ENCODE measurements around the gene INPPL1.
"Not testable (repeated sequence)": the region's sequence is repeated elsewhere in the genome, so short reads cannot be mapped to it uniquely, and the experiment has no call there.

Gene INPPL1, protein sequence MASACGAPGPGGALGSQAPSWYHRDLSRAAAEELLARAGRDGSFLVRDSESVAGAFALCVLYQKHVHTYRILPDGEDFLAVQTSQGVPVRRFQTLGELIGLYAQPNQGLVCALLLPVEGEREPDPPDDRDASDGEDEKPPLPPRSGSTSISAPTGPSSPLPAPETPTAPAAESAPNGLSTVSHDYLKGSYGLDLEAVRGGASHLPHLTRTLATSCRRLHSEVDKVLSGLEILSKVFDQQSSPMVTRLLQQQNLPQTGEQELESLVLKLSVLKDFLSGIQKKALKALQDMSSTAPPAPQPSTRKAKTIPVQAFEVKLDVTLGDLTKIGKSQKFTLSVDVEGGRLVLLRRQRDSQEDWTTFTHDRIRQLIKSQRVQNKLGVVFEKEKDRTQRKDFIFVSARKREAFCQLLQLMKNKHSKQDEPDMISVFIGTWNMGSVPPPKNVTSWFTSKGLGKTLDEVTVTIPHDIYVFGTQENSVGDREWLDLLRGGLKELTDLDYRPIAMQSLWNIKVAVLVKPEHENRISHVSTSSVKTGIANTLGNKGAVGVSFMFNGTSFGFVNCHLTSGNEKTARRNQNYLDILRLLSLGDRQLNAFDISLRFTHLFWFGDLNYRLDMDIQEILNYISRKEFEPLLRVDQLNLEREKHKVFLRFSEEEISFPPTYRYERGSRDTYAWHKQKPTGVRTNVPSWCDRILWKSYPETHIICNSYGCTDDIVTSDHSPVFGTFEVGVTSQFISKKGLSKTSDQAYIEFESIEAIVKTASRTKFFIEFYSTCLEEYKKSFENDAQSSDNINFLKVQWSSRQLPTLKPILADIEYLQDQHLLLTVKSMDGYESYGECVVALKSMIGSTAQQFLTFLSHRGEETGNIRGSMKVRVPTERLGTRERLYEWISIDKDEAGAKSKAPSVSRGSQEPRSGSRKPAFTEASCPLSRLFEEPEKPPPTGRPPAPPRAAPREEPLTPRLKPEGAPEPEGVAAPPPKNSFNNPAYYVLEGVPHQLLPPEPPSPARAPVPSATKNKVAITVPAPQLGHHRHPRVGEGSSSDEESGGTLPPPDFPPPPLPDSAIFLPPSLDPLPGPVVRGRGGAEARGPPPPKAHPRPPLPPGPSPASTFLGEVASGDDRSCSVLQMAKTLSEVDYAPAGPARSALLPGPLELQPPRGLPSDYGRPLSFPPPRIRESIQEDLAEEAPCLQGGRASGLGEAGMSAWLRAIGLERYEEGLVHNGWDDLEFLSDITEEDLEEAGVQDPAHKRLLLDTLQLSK

DNA sequence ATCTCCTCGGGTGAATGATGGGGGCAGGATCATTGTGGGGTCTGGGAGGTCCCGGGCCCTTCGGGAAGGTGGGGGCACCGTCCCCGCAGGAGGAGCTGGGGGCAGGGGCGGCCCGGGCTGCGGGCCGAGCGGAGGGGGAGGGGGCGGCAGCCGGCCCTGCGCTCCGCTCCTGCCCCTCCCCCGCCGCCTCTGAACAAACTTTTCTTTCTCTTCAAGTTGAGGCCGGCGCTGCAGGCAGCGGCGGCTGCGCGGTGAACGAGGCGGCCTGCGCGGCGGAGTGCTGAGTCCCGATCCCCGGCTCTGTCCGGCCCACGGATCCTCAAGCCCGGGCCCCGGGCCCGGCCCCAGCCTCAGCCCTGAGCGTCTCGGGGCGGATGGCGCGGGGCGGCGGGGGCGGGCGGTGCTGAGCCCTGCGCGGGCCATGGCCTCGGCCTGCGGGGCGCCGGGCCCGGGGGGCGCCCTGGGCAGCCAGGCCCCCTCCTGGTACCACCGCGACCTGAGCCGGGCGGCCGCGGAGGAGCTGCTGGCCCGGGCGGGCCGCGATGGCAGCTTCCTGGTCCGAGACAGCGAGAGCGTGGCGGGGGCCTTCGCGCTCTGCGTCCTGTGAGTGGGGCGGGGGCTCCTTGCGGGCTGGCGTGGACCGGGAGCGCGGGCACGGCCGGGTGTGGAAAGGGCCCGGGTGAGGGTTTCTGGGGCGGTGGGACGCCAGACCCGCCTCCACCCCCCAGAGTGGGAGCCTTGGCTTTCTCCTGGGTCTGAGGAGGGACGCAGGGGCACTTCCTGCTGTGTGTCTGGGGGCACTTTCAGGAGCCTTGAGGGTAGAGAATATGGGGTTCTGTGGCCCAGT, at the start of gene INPPL1:
Gene INPPL1, plus strand, starts transcription at position 204 of the 847 bp plus-strand sequence. Its CDS starts 218 bp downstream, at position 422.
- DNase-seq (ENCODE audit: low spot score), result no peak

DNA sequence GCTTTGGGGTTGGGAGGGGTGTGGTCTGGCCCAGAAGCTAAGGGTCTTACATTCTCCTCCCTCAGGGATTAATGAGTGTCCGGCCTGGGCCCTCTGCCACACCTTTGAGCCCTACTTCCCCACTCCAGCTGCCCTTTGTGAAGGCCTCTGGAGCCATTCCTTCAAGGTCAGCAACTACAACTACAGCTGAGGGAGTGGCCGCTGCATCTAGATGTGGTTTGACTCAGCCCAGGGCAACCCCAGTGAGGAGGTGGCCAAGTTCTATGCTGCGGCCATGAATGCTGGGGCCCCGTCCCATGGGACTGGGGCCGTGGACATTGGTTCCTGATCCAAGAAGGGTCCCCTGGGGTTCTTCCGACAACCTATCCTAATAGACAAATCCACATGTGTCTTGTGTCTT, 46.9 kb upstream of the INPPL1 start:
- DNase-seq (ENCODE audit: low spot score), result no peak

DNA sequence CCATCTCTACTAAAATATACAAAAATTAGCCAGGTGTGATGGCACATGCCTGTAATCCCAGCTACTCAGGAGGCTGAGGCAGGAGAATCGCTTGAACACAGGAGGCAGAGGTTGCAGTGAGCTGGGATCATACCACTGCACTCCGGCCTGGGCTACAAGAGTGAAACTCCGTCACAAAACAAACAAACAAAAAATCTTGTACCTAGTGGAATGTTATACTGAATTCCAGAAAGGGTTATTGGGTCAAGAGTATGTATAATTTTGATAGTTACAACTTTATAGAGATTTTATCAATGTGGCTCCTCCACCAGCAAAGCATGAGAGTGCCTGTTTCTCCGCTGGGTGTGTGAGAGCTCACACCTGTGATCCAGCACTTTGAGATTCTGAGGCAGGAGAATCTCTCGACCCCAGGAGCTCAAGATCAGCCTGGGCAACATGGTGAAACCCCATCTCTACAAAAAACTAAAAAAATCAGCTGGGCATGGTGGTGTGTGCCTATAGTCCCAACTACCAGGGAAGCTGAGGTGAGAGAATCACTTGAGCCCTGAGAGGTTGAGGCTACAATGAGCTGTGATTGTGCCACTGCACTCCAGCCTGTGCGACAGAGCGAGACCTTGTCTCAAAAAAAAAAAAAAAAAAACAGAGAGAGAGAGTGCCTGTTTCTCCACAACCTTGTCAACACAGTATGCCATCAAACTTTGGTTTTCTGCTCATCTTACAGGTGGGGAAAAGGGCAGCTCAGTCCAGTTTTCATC, 45.3 kb upstream of the INPPL1 start:
- no peak for DNase-seq (ENCODE audit: low spot score)

DNA sequence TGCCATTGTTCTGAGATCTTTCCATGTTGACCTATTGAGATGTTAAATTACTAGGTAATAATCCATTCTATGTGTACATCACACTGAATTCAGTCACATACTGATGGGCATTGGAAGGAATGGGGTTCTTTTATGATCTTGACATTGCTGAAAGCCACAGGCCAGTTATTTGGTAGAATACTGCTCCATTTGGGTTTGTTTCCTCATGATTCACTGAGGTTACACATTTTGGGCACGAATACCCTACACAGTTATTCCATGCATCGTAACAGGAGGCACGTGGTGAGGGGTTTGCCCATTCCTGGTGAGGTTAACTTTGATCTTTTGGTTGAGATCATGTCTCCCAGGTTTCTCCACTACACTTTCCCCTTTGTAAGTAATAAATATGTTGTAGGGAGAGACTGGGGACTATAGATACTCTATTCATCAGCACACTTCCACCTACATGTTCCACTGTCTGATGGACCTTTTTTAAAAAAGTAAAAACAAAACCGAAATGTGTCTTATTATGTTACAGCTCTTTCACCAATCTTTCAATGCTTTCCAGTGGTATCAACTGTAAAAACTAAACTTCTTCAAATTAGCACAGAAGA, 44.7 kb upstream of the INPPL1 start:
- no peak for DNase-seq (ENCODE audit: low spot score)

DNA sequence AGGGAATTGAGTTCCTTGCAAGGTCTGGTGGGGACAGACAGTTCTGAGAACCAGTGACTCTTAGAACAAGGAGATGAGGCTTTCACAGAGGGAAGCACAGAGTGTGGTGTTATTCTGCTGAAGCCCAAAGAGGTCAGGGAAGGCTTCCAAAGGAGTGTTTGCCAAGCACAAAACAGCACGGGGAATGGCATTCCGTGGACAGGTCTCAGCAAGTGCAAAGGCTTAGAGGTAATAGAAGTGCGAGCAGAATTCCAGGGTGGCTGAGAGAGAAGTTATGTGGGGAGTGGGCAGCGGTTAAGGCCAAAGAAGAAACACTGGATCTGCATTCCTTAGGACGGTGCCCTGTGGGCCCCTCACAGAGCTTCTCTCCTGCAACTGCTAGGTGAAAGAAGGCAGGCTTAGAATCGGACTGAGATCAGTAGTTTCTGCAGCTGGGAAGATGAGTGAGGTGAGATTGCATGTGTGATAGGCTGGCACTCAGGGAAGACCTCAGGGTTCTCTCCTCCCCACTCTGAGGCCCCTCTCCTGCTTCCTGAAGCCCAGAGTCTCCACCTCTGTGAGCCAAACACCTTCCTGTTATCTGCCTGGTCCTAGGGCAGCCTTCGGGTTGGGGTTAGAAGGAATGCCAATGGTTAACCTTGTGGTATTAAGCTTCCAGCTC, 43.5 kb upstream of the INPPL1 start:
- not testable (repeated sequence) for DNase-seq (ENCODE audit: low spot score)

DNA sequence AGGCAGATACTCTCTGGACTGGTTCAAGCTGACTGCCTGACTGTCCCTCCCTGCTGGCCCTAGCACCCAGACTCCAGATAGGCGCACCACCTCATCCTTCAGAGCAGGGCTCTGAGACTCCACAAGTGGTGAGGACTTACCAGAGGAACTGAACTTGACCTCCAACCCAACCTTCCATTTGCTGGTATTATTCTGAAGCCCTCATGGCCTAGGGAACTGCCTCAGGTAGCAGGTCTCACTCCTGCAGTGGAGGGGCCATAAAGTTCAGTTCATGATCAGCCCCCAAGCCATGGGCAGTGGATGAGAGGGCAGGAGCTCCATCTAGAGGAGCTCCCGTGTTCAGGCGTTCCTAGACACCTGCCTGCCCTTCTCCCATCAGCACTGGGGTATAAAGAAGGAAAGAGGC, 43.0 kb upstream of the INPPL1 start:
- not testable (repeated sequence) for DNase-seq (ENCODE audit: low spot score)

DNA sequence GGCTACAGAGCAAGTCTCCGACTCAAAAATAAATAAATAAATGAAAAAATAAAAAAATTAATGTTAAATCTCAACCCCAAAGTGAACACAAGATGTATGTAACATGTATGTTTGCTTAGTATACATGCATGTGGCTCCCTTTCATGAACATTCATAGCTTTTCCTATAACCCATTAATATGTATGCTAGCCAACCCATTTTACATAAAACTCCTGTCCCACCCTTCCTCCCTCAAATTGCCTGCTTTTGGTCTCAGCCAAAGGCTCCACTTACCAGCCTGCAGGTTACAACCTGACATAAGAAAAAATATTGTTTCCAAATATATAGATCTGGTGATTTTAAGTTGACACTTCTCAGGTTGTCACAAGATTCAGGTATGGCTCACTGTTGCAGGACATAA, 36.3 kb upstream of the INPPL1 start:
- no peak for DNase-seq (ENCODE audit: low spot score)

DNA sequence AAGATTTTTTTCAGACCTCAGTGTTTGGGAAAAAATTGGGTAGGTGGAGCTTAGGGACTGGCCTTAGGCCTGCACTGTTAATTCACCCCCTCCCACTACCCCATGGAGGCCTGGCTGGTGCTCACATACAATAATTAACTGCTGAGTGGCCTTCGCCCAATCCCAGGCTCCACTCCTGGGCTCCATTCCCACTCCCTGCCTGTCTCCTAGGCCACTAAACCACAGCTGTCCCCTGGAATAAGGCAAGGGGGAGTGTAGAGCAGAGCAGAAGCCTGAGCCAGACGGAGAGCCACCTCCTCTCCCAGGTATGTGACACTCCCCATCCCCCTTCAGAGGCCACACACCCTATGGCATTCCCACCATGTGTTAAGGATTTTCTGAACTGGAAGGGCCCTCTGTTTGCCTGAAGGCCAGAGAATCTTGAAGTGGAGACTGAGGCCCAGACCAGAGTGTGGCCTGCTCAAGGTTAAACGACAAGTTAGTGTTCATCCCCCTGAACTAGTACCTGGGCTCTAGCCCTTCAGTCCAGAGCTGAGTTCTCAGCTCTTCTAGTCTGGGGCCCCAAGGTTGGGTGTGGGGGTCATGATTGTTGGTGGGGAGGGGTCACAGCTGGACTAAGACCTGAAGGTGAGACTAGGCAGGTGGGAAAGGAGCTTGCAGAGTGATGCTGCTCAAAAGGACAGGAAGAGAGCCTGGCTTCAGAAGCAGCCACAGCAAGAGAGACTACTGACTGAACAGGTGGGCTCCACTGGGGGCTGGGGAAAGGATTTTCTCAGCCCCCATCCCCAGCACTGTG, 34.9 kb upstream of the INPPL1 start:
- no peak for DNase-seq (ENCODE audit: low spot score)

DNA sequence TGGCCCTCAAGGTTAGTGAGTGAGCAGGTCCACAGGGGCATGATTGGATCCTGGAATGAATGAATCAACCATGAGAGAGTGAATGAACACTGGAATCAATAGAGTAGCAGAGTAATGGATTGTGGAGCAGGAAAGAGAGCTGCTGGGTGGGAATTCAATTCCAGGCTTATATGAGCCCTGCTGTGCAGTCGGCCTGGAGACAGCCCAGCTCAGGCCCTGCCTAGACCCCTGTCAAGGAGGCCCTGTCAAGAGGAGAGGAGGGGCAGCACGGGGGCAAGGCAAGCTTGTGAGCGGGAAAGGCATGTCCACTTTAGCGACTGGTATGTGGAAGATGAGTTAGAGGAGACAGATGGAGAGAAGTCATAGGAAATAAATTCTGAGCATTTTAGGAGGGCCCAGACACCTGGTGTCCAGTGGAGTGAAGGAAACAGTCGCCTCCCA, 33.9 kb upstream of the INPPL1 start:
- DNase-seq (ENCODE audit: low spot score), result no peak

DNA sequence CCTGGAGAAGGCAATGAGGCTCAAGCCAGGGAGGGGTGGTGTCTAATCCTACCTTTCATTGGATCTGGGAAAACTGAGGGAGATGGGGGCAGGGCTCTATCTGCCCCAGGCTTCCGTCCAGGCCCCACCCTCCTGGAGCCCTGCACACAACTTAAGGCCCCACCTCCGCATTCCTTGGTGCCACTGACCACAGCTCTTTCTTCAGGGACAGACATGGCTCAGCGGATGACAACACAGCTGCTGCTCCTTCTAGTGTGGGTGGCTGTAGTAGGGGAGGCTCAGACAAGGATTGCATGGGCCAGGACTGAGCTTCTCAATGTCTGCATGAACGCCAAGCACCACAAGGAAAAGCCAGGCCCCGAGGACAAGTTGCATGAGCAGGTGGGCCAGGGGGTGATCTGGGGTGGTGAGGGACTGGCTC, 32.6 kb upstream of the INPPL1 start, which contains the start of gene FOLR1:
Gene FOLR1, plus strand, starts transcription at position 180 of the 421 bp plus-strand sequence. Its CDS starts 34 bp downstream, at position 214.
- DNase-seq (ENCODE audit: low spot score), result no peak

DNA sequence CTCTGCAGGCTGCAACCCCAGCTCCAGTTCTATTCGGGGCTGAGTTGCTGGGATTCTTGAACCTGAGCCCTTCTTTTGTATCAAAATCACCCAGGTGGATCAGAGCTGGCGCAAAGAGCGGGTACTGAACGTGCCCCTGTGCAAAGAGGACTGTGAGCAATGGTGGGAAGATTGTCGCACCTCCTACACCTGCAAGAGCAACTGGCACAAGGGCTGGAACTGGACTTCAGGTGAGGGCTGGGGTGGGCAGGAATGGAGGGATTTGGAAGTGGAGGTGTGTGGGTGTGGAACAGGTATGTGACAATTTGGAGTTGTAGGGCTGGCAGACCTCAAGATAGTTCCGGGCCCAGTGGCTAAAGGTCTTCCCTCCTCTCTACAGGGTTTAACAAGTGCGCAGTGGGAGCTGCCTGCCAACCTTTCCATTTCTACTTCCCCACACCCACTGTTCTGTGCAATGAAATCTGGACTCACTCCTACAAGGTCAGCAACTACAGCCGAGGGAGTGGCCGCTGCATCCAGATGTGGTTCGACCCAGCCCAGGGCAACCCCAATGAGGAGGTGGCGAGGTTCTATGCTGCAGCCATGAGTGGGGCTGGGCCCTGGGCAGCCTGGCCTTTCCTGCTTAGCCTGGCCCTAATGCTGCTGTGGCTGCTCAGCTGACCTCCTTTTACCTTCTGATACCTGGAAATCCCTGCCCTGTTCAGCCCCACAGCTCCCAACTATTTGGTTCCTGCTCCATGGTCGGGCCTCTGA, 28.9 kb upstream of the INPPL1 start:
- DNase-seq (ENCODE audit: low spot score), result no peak

DNA sequence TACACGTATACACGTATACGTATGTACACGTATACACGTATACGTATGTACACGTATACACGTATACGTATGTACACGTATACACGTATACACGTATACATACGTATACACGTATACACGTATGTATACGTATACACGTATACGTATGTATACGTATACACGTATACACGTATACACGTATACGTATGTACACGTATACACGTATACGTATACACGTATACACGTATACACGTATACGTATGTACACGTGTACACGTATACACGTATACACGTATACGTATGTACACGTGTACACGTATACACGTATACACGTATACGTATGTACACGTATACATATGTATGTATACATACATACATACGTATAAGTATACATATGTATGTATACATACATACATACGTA, 23.1 kb upstream of the INPPL1 start:
- DNase-seq (ENCODE audit: low spot score), result not testable (repeated sequence)

DNA sequence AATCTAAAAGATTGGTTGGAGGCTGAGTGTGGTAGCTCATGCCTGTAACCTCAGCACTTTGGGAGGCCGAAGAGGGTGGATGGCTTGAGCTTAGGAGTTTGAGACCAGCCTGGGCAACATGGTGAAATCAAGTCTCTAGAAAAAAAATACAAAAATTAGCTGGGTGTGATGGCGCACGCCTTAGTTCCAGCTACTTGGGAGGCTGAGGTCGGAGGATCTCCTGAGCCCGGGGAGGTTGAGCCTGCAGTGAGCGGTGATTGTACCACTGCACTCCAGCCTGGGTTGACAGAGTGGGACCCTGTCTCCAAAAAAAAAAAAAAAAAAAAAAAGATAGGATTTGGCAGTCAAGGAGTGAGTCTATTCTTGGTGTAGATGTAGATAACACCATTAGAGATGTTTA, 22.0 kb upstream of the INPPL1 start:
- no peak for DNase-seq (ENCODE audit: low spot score)

DNA sequence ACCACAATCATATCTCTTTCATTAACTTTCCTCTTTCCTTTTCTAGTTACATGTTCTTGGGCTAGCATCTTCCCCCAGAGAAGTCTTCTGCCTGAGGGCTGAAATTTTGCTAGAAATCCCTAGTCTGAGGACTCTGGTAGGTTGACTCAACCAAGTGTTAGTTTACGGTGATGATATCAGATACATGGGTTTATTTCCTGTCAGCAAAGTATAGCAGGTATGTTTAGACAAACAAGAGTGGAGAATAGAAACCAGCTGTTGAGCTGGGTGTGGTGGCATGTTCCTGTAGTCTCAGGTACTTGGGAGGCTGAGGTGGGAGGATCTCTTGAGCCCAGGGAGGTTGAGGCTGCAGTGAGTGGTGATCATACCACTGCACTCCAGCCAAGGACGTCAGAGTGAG, 21.4 kb upstream of the INPPL1 start:
- no peak for DNase-seq (ENCODE audit: low spot score)

DNA sequence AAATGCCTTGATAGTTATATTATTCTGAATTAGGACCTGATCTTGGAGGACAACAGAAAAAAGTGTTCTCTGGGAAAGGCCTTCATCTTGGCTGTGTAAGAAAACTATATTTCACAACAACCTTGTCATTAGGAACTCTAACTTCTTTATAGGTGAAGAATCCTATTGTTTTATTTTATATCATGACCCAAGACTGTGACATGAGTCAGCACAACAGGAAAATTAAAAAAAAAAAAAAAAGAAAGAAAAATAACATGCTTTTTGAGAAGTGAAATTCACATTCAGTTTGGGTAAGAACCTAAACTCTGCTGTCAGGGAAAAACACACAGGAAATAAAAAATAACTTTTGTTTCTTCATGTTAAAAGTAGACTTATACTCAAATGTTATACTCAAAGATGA, 19.7 kb upstream of the INPPL1 start:
- DNase-seq (ENCODE audit: low spot score), result no peak

DNA sequence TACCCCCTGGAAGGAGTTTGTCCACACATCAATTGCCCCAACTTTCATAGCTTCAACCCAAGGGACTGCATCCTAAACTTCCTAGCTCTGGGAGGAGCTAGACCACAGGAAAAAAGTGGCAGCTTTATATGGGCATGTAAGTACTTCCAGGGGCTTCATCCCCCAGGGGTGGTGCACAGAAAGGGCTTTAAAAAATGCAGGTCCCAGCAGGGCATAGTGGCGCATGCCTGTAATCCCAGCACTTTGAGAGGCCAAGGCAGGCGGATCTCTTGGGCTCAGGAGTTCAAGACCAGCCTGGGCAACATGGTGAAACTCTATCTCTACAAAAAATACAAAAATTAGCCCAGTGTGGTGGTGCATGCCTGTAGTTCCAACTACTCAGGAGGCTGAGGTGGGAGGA, 17.8 kb upstream of the INPPL1 start:
- not testable (repeated sequence) for DNase-seq (ENCODE audit: low spot score)

DNA sequence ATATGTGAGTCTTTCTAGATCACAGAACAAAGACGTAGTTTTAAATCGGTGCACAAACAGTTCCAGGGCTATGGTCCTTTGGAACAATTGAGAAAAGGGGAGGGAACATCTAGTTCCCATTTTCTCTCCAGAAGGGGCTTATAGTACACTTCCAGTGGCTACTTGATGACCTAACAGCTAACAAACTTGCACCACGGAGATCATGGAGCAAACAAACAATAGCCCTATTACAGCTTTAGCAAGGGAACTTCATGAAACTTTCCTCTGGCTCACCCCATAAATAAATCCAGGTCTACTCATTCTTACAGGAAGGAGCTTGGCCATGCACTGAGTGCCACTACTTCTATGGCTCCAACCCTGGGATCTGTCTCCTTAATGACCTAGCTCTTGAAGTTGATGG, 16.3 kb upstream of the INPPL1 start:
- no peak for DNase-seq (ENCODE audit: low spot score)

DNA sequence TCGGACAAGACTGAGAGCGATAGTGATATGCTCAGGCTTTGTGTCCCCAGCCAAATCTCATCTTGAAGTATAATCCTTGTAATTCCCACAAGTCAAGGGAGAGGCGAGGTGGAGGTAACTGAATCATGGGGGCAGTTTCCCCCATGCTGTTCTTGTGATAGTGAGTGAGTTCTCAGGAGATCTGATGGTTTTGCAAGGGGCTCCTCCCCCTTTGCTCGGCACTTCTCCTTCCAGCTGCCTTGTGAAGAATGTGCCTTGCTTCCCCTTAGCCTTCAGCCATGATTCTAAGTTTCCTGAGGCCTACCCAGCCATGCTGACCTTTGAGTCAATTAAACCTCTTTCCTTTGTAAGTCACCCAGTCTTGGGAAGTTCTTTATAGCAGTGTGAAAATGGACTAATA, 15.5 kb upstream of the INPPL1 start:
- DNase-seq (ENCODE audit: low spot score), result no peak
